H9 (cell line): Measurements from ENCODE around the gene ARHGAP10. TPM values are rescaled to one million over a fixed set of nuclear protein-coding genes. Genes with fewer than 3 reads are reported as not detected.

ENCODE experiments used
- DNase-seq: peaks from one replicate; pipeline ENCODE4 v3.0.0-alpha.2; 2017
- H2AFZ ChIP-seq: one replicate; pipeline ENCODE4 v1.6.1; 2013; ENCODE audit warnings: mild to moderate bottlenecking, low read length, control low read depth, moderate library complexity
- H2AK5ac ChIP-seq: 2 replicates; pipeline ENCODE4 v1.6.1; 2013; ENCODE audit warnings: low read length, control low read depth, mixed read lengths; ENCODE audit not compliant: insufficient read length
- H2BK120ac ChIP-seq: one replicate; pipeline ENCODE4 v1.6.1; 2013; ENCODE audit warnings: low read depth, mild to moderate bottlenecking, low read length, control low read depth, inconsistent platforms; ENCODE audit not compliant: poor library complexity, severe bottlenecking
- H2BK12ac ChIP-seq: 2 replicates; pipeline ENCODE4 v1.6.1; 2013; ENCODE audit warnings: low read length, control low read depth, mixed read lengths, low read depth; ENCODE audit not compliant: insufficient read length
- H2BK15ac ChIP-seq: 2 replicates; pipeline ENCODE4 v1.6.1; 2013; ENCODE audit warnings: low read depth, low read length, control low read depth
- H2BK20ac ChIP-seq: one replicate; pipeline ENCODE4 v1.6.1; 2013; ENCODE audit warnings: low read depth, mild to moderate bottlenecking, low read length, control low read depth, inconsistent platforms; ENCODE audit not compliant: poor library complexity, severe bottlenecking
- H2BK5ac ChIP-seq: 2 replicates; pipeline ENCODE4 v1.6.1; 2013; ENCODE audit warnings: low read length, control low read depth, mixed read lengths; ENCODE audit not compliant: insufficient read length
- H3K14ac ChIP-seq: 2 replicates; pipeline ENCODE4 v1.6.1; 2013; ENCODE audit warnings: low read length, control low read depth; ENCODE audit not compliant: insufficient read depth
- H3K18ac ChIP-seq: 2 replicates; pipeline ENCODE4 v1.6.1; 2013; ENCODE audit warnings: low read depth, mild to moderate bottlenecking, mixed read lengths, low read length, control low read depth; ENCODE audit not compliant: insufficient read length
- H3K23ac ChIP-seq: 2 replicates; pipeline ENCODE4 v1.6.1; 2013; ENCODE audit warnings: low read length, control low read depth, mixed read lengths, low read depth; ENCODE audit not compliant: insufficient read length
- H3K23me2 ChIP-seq: 2 replicates; pipeline ENCODE4 v1.6.1; 2013; ENCODE audit warnings: low read depth, mild to moderate bottlenecking, mixed read lengths, low read length, control low read depth; ENCODE audit not compliant: insufficient read length, poor library complexity, severe bottlenecking
- H3K27ac ChIP-seq: 2 replicates; pipeline ENCODE4 v1.5.1; 2013; ENCODE audit warnings: low read length, control low read depth, mixed read lengths, low read depth; ENCODE audit not compliant: insufficient read length
- H3K27me3 ChIP-seq: 2 replicates; pipeline ENCODE4 v1.6.1; 2013; ENCODE audit warnings: low read length, control low read depth, inconsistent platforms; ENCODE audit not compliant: insufficient read depth
- H3K4ac ChIP-seq: 2 replicates; pipeline ENCODE4 v1.6.1; 2013; ENCODE audit warnings: low read depth, mild to moderate bottlenecking, control low read depth, inconsistent platforms, low read length, moderate library complexity
- H3K4me1 ChIP-seq: 2 replicates; pipeline ENCODE4 v1.6.1; 2013; ENCODE audit warnings: low read length, control low read depth, inconsistent platforms; ENCODE audit not compliant: insufficient read depth
- H3K4me2 ChIP-seq: 2 replicates; pipeline ENCODE4 v1.6.1; 2013; ENCODE audit warnings: low read length, control low read depth, mixed read lengths; ENCODE audit not compliant: insufficient read length, insufficient read depth
- H3K56ac ChIP-seq: 2 replicates; pipeline ENCODE4 v1.6.1; 2013; ENCODE audit warnings: low read depth, mild to moderate bottlenecking, mixed read lengths, low read length, control low read depth; ENCODE audit not compliant: insufficient read length
- H3K79me1 ChIP-seq: 2 replicates; pipeline ENCODE4 v1.6.1; 2013; ENCODE audit warnings: low read depth, mild to moderate bottlenecking, moderate library complexity, low read length, control low read depth, inconsistent platforms; ENCODE audit not compliant: insufficient read depth, poor library complexity, severe bottlenecking
- H3K79me2 ChIP-seq: 2 replicates; pipeline ENCODE4 v1.6.1; 2013; ENCODE audit warnings: low read length, control low read depth, inconsistent platforms; ENCODE audit not compliant: insufficient read depth
- H3K9ac ChIP-seq: 2 replicates; pipeline ENCODE4 v1.6.1; 2013; ENCODE audit warnings: low read length, control low read depth, mixed read lengths; ENCODE audit not compliant: insufficient read length; ENCODE audit errors: extremely low read depth
- H3K9me3 ChIP-seq: one replicate; pipeline ENCODE4 v1.6.1; 2013; ENCODE audit warnings: low read depth, low read length, inconsistent platforms; ENCODE audit not compliant: control insufficient read depth
- H3T11ph ChIP-seq: one replicate; pipeline ENCODE4 v1.6.1; 2013; ENCODE audit warnings: mild to moderate bottlenecking, low read length, control low read depth, inconsistent platforms
- H4K20me1 ChIP-seq: one replicate; pipeline ENCODE4 v1.6.1; 2013; ENCODE audit not compliant: control insufficient read depth, insufficient read length, insufficient read depth
- H4K5ac ChIP-seq: 2 replicates; pipeline ENCODE4 v1.6.1; 2013; ENCODE audit warnings: low read depth, mild to moderate bottlenecking, mixed read lengths, low read length, control low read depth; ENCODE audit not compliant: insufficient read length
- H4K8ac ChIP-seq: replicated peaks from 2 replicates; pipeline ENCODE4 v1.6.1; 2013; ENCODE audit warnings: low read length, control low read depth, mixed read lengths, low read depth; ENCODE audit not compliant: insufficient read length
- H4K91ac ChIP-seq: 2 replicates; pipeline ENCODE4 v1.6.1; 2013; ENCODE audit warnings: low read depth, mild to moderate bottlenecking, moderate library complexity, mixed read lengths, low read length, control low read depth; ENCODE audit not compliant: insufficient read length
- H3K27ac Mint-ChIP-seq, 3 experiments: 2 replicates in 2 of 3; 3 replicates in 1 of 3; pipeline ENCODE4 v1.8.0; 2020 to 2021; ENCODE audit warnings: mixed read lengths in 3 of 3, mild to moderate bottlenecking in 1 of 3, moderate library complexity in 1 of 3
- H3K27me3 Mint-ChIP-seq: 2 replicates; pipeline ENCODE4 v1.8.0; 2021; ENCODE audit warnings: low read depth, mild to moderate bottlenecking, moderate library complexity, mixed read lengths
- H3K36me3 Mint-ChIP-seq, 3 experiments: 2 replicates in 2 of 3; 3 replicates in 1 of 3; pipeline ENCODE4 v1.8.0; 2020 to 2021; ENCODE audit warnings: low read depth in 3 of 3, mixed read lengths in 3 of 3; ENCODE audit not compliant: insufficient read depth in 1 of 3
- H3K4me1 Mint-ChIP-seq, 2 experiments: 2 replicates each; pipeline ENCODE4 v1.8.0; 2020; ENCODE audit warnings: mixed read lengths in 2 of 2
- H3K4me3 Mint-ChIP-seq, 2 experiments: 2 replicates in 1 of 2; 3 replicates in 1 of 2; pipeline ENCODE4 v1.8.0; 2020 to 2021; ENCODE audit warnings: mild to moderate bottlenecking in 2 of 2, mixed read lengths in 2 of 2, moderate library complexity in 1 of 2
- H3K9me3 Mint-ChIP-seq, 2 experiments: 2 replicates in 1 of 2; 3 replicates in 1 of 2; pipeline ENCODE4 v1.8.0; 2020; ENCODE audit warnings: mild to moderate bottlenecking in 2 of 2, mixed read lengths in 2 of 2, moderate library complexity in 1 of 2
- WGBS: extraction: QIAGEN DNeasy Blood & Tissue Kit; methylation state at CpG from one replicate; pipeline ENCODE4 v1.1.7; 2013; ENCODE audit warnings: missing lambda C conversion rate, low lambda C conversion rate, mixed read lengths; ENCODE audit not compliant: insufficient read length; ENCODE audit errors: extremely low coverage; 5-methylcytosine and 5-hydroxymethylcytosine counted together
- total RNA-seq: library from RNA; stranded (reverse); gene quantifications from 2 replicates; pipeline ENCODE4 v1.2.1, GENCODE V29; 2021
- TF ChIP-seq, protein P1 (sequence below): fragments of 200-600 bp; sonication (generic); conservative IDR thresholded peaks from 3 replicates; pipeline ENCODE4 v1.8.0; 2021; ENCODE audit warnings: antibody characterized with exemption, mild to moderate bottlenecking

The ARHGAP10 gene
- total RNA-seq, 1 experiment from 2014 or later = 7.8 TPM

DNA sequence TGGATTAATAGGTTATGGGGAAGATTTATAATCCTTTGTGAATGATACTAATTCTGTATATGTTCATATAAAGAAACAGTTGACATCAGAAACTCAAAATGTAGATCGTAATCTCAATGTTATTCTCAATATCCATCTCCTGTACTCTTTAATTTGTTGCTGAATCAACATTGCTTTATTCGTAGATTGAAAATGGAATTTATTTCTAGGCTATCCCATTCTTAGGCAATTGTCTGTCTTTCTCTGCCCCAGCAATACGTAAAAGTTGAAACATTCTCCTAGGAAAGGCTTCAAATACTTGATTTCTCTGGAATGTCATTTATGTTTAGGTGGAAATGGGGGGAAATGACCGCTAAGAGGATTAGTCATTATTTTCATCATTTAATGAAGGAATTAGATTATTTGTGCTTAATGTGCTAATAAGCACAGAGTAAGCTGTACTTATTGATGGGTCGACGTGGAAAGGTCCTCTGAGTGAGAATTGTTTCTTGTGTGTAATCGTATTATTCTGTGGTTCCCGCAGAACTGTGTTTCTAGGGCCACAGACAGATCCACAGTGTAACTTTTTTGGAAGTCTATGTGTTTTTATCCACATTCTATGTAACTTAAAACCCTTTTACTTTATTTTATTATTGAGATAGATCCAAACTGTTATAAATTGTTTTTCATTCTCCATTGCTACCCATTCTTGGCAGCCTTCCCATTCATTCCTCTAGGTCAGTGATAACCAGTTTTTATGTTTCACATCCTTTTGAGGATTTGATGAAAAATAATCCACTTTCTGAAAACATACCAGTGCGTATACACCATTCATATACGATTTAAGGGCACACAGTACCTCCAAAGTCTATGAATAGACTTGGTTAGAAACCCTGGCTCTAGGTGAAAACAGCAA is 262.9 kb downstream of the ARHGAP10 start:
- no peak overlapping the region for H3K23ac ChIP-seq
- H3K4me1 ChIP-seq = peaks cover 6% of the 10 kb centered on the region
- no peak overlapping the region for H2BK15ac ChIP-seq
- H4K5ac ChIP-seq = no peak overlapping the region
- no peak overlapping the region for H3K9ac ChIP-seq
- no peaks in the 10 kb centered on the region for H3K9me3 ChIP-seq
- no peak overlapping the region for H3T11ph ChIP-seq
- no peaks in the 10 kb centered on the region for H3K79me1 ChIP-seq
- H3K18ac ChIP-seq = no peak overlapping the region
- no peaks in the 10 kb centered on the region for H3K79me2 ChIP-seq
- H3K14ac ChIP-seq = no peak overlapping the region
- H2BK20ac ChIP-seq = no peak overlapping the region
- H4K8ac ChIP-seq = no peak overlapping the region
- H2BK5ac ChIP-seq = no peak overlapping the region
- H4K91ac ChIP-seq = no peak overlapping the region
- H3K27me3 ChIP-seq = no peaks in the 10 kb centered on the region
- H3K9me3 Mint-ChIP-seq = peaks cover 0 to 3% of the 10 kb centered on the region in 2 experiments; a peak in 1 of 5 replicates
- no peak overlapping the region for H2AFZ ChIP-seq
- H3K27ac ChIP-seq = no peak overlapping the region
- H3K27ac Mint-ChIP-seq = no peak overlapping the region
- TF ChIP-seq, protein P1, sequence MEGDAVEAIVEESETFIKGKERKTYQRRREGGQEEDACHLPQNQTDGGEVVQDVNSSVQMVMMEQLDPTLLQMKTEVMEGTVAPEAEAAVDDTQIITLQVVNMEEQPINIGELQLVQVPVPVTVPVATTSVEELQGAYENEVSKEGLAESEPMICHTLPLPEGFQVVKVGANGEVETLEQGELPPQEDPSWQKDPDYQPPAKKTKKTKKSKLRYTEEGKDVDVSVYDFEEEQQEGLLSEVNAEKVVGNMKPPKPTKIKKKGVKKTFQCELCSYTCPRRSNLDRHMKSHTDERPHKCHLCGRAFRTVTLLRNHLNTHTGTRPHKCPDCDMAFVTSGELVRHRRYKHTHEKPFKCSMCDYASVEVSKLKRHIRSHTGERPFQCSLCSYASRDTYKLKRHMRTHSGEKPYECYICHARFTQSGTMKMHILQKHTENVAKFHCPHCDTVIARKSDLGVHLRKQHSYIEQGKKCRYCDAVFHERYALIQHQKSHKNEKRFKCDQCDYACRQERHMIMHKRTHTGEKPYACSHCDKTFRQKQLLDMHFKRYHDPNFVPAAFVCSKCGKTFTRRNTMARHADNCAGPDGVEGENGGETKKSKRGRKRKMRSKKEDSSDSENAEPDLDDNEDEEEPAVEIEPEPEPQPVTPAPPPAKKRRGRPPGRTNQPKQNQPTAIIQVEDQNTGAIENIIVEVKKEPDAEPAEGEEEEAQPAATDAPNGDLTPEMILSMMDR = no peak
- H3K23me2 ChIP-seq = no peaks in the 10 kb centered on the region
- no peak for DNase-seq
- H4K20me1 ChIP-seq = no peaks in the 10 kb centered on the region
- no peak overlapping the region for H2BK120ac ChIP-seq
- H2AK5ac ChIP-seq = no peak overlapping the region
- peaks cover 9% of the 10 kb centered on the region in 2 experiments for H3K4me1 Mint-ChIP-seq
- H2BK12ac ChIP-seq = no peak overlapping the region
- peaks cover 0 to 4% (median 4%) of the 10 kb centered on the region in 3 experiments; a peak in 4 of 7 replicates for H3K36me3 Mint-ChIP-seq
- H3K56ac ChIP-seq = no peak overlapping the region
- no peaks in the 10 kb centered on the region for H3K27me3 Mint-ChIP-seq
- no peak overlapping the region for H3K4me2 ChIP-seq
- no peak overlapping the region for H3K4me3 Mint-ChIP-seq
- WGBS = no CpG with 5 or more reads among the region's 10 CpGs
- H3K4ac ChIP-seq = no peak overlapping the region
